Activated B cell treated with CpG ODN at 0.5 μM for 24 hours (primary cell): ENCODE results near the gene FRAT1. TPM values are rescaled to one million over a fixed set of nuclear protein-coding genes. Genes with fewer than 3 reads are reported as not detected.

Source experiments
- ATAC-seq: fragments of 200-7000 bp; cut with Tn5 transposase; one replicate; pipeline ENCODE4 v1.10.0; 2021; ENCODE audit warnings: low read depth, mild to moderate bottlenecking, moderate library complexity
- CTCF ChIA-PET: fragments of 350-600 bp; sonication (Branson Sonifier 250); formaldehyde crosslinking; loops from one replicate; lab custom pipeline; 2021; ENCODE audit warnings: antibody characterized with exemption; lab: Charles Lee
- POLR2A ChIA-PET: fragments of 350-600 bp; sonication (Branson Sonifier 250); formaldehyde crosslinking; loops from one replicate; lab custom pipeline; 2021; ENCODE audit warnings: antibody characterized with exemption; lab: Charles Lee
- DNase-seq: peaks from one replicate; pipeline ENCODE4 v3.0.0; 2022
- H3K27ac Mint-ChIP-seq: one replicate; pipeline ENCODE4 v1.8.0; 2020; ENCODE audit warnings: mixed read lengths
- H3K27me3 Mint-ChIP-seq: one replicate; pipeline ENCODE4 v1.8.0; 2021; ENCODE audit warnings: mixed read lengths
- H3K36me3 Mint-ChIP-seq: one replicate; pipeline ENCODE4 v1.8.0; 2021; ENCODE audit warnings: low read depth, mixed read lengths
- H3K4me1 Mint-ChIP-seq: one replicate; pipeline ENCODE4 v1.8.0; 2021; ENCODE audit warnings: mixed read lengths
- H3K4me3 Mint-ChIP-seq: one replicate; pipeline ENCODE4 v1.8.0; 2020; ENCODE audit warnings: mild to moderate bottlenecking, mixed read lengths
- H3K9me3 Mint-ChIP-seq: one replicate; pipeline ENCODE4 v1.8.0; 2020; ENCODE audit warnings: mixed read lengths
- intact Hi-C: fragments of 100-400 bp; cut with micrococcal nuclease; formaldehyde crosslinking; loops from one replicate; pipeline ENCODE4 v1.15.1; 2024
- total RNA-seq: library from RNA; stranded (reverse); gene quantifications from 2 replicates; pipeline ENCODE4 v1.2.3, GENCODE V29; 2022
- TF ChIP-seq, protein P1 (sequence below): fragments of 200-600 bp; IDR thresholded peaks from one replicate; pipeline ENCODE4 v1.8.0; 2022; ENCODE audit warnings: antibody characterized with exemption, mild to moderate bottlenecking

Gene FRAT1
- total RNA-seq, 1 donor from 2014 or later: 6.9 TPM

DNA sequence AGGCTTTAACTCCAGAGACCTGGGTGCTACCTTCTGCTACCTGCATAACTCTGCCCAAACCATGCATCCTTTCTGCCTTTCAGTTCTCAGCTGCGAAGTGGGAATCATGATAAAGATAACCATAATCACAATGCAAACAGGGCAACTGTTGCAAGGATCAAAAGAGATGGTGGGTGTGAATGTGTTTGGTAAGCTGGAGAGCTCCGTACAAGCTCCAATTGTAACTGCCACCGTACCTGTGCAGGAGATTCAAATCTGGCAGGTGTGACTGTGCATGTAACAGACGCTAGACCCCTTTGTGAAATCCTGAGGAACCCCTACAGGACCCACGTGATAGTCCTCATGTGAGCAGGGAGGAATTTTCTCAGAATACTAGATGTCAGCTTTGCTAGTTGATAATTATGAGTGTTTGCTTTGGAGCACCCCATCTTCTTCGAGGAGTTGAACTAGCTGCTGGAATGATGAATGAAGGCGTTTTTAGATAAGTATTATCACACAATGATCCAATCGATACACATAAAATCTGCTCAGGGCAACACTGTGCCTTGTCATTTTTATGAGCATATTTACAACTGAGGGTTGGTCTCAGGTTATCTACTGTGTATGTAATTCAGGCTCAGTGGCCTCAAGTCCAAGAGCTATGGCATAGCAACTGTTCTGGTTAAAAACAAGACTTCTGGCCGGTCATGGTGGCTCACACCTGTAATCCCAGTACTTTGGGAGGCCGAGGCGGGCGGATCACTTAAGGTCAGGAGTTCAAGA lies 30.9 kb downstream of the FRAT1 start:
- TF ChIP-seq, protein P1, sequence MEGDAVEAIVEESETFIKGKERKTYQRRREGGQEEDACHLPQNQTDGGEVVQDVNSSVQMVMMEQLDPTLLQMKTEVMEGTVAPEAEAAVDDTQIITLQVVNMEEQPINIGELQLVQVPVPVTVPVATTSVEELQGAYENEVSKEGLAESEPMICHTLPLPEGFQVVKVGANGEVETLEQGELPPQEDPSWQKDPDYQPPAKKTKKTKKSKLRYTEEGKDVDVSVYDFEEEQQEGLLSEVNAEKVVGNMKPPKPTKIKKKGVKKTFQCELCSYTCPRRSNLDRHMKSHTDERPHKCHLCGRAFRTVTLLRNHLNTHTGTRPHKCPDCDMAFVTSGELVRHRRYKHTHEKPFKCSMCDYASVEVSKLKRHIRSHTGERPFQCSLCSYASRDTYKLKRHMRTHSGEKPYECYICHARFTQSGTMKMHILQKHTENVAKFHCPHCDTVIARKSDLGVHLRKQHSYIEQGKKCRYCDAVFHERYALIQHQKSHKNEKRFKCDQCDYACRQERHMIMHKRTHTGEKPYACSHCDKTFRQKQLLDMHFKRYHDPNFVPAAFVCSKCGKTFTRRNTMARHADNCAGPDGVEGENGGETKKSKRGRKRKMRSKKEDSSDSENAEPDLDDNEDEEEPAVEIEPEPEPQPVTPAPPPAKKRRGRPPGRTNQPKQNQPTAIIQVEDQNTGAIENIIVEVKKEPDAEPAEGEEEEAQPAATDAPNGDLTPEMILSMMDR: no peak
- POLR2A ChIA-PET: interaction anchor here (0.7 kb wide), 1 partner anchor 32 kb away, joined by 3 read pairs; no protein-coding TSS in a partner anchor
- CTCF ChIA-PET: no interaction called here
- no peak overlapping the region for H3K4me3 Mint-ChIP-seq
- no peaks in the 10 kb centered on the region for H3K27me3 Mint-ChIP-seq
- intact Hi-C loops: no loop called here
- DNase-seq (no peak), ATAC-seq (no peak)
- peaks cover 14% of the 10 kb centered on the region for H3K36me3 Mint-ChIP-seq
- no peak overlapping the region for H3K27ac Mint-ChIP-seq
- H3K9me3 Mint-ChIP-seq: no peaks in the 10 kb centered on the region
- no peaks in the 10 kb centered on the region for H3K4me1 Mint-ChIP-seq

DNA sequence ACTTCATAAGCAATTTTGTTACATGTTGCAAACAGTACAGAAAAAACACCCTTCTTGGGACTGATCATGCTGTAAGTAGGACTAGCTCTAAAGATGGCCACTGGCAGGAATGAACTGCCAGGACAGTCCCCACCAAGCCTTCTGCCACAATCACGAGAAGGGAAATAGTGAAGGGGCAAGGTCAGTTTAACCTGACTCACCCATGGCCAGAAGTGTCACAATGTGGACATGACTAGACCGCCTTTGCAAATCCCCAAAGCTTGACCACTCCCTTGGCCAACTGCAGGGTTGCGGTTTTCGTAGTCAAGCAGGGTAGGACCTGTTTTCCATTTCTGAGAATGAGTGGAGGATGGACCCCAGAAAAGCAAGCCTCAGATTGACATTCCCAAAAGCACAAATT lies 34.9 kb downstream of the FRAT1 start:
- H3K27me3 Mint-ChIP-seq: no peaks in the 10 kb centered on the region
- ChIA-PET CTCF (no interaction called here), POLR2A (no interaction called here)
- DNase-seq (no peak), ATAC-seq (no peak)
- no peak overlapping the region for H3K27ac Mint-ChIP-seq
- no peaks in the 10 kb centered on the region for H3K4me1 Mint-ChIP-seq
- no peaks in the 10 kb centered on the region for H3K9me3 Mint-ChIP-seq
- H3K4me3 Mint-ChIP-seq: no peak overlapping the region
- peaks cover 45% of the 10 kb centered on the region for H3K36me3 Mint-ChIP-seq
- TF ChIP-seq, protein P1: no peak
- intact Hi-C loops: loop anchor here (2.0 kb wide), 1 partner anchor 75 kb away; no protein-coding TSS in a partner anchor

DNA sequence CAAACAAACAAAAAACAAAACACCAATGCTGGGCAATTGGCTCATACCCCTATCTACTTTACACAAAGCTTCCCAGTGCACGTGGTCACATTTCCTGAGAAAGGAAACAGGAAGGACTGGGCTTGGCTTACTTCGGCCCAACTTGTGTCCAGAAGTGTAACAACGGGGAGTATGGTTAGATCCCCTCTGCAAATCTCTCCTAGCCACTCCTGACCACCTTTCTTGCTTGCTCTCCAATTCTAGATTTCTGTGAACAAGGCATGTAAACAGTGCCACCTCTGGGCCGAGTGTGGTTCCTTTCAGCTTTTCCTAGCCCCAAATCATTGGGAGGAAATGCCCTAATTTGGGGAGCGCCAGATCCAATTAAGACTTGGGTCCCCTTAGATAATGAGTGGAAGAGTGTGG lies 36.5 kb downstream of the FRAT1 start:
- no peak overlapping the region for H3K27ac Mint-ChIP-seq
- no peak for ATAC-seq
- intact Hi-C loops: loop anchor here (2.0 kb wide), 1 partner anchor 77 kb away; no protein-coding TSS in a partner anchor
- peaks cover 58% of the 10 kb centered on the region for H3K36me3 Mint-ChIP-seq
- H3K4me3 Mint-ChIP-seq: no peak overlapping the region
- ChIA-PET POLR2A (interaction anchor here (1.0 kb wide), 1 partner anchor 35 kb away, joined by 3 read pairs; no protein-coding TSS in a partner anchor), CTCF (interaction anchor here (1.7 kb wide), 1 partner anchor 77 kb away, joined by 6 read pairs; no protein-coding TSS in a partner anchor)
- no peak for DNase-seq
- H3K9me3 Mint-ChIP-seq: no peaks in the 10 kb centered on the region
- no peaks in the 10 kb centered on the region for H3K27me3 Mint-ChIP-seq
- TF ChIP-seq, protein P1: no peak
- no peaks in the 10 kb centered on the region for H3K4me1 Mint-ChIP-seq

DNA sequence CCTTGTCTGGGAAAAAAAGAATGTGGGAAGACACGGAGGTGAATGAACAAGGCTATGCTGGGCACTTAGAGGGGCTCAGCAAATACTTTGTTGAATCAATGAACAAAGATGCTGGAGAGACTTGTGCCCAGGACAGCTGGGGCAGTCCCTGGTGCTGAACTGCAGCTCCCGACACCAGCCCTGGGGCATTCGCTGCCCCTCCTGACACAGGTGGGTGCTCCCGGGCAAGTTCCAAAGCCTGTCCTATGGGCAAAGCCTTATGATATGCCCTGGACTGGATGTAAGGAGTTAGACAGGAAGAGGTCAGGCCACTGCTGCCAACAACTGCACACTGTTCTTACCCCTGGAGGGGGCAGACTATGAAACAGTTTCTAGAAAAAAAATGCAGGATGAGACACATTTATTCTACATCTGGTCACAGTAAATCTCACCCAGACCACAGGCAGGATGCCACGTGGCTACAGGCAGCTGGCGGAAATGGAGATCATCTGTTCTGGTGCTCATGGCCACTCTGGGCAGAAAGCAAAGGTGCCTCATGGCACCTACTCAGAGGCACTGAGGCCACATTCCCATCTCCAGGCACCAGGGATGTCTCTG lies 37.3 kb downstream of the FRAT1 start:
- ATAC-seq (no peak), DNase-seq (no peak)
- H3K27me3 Mint-ChIP-seq: no peaks in the 10 kb centered on the region
- intact Hi-C loops: no loop called here
- TF ChIP-seq, protein P1: no peak
- no peak overlapping the region for H3K4me3 Mint-ChIP-seq
- no peak overlapping the region for H3K27ac Mint-ChIP-seq
- ChIA-PET POLR2A (interaction anchor here (1.0 kb wide), 1 partner anchor 36 kb away, joined by 3 read pairs; no protein-coding TSS in a partner anchor), CTCF (interaction anchor here (1.7 kb wide), 1 partner anchor 77 kb away, joined by 6 read pairs; no protein-coding TSS in a partner anchor)
- peaks cover 63% of the 10 kb centered on the region for H3K36me3 Mint-ChIP-seq
- no peaks in the 10 kb centered on the region for H3K9me3 Mint-ChIP-seq
- no peaks in the 10 kb centered on the region for H3K4me1 Mint-ChIP-seq

DNA sequence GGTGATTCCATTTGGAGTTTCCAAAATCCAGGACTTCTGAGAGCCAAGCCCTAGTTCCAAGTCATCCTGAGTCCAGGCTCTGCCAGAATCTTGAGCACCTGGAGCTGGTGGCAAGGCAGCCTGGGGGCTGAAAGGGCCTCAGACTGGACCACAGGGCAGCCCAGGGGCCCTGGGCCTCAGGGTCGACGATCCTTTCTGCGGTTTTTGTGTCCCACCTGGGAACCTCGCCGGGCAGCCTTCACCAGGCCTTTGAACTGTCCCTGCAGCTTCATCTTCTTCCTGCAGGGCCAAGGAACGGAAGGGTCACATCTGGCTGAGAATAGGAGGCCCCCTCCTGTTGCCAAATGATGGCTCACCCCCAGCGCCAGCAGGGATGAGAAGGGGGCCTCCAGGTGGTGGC lies 37.8 kb downstream of the FRAT1 start:
- no peak for ATAC-seq
- H3K27ac Mint-ChIP-seq: no peak overlapping the region

More for the DNA sequence above, 37.8 kb downstream of the FRAT1 start:
- ChIA-PET POLR2A (no interaction called here), CTCF (interaction anchor here (1.1 to 1.7 kb wide), 2 partner anchors 44 to 78 kb away, joined by 3 to 6 read pairs; partner anchors contain the start of gene RRP12)
- no peaks in the 10 kb centered on the region for H3K4me1 Mint-ChIP-seq
- DNase-seq: no peak
- H3K9me3 Mint-ChIP-seq: no peaks in the 10 kb centered on the region
- peaks cover 63% of the 10 kb centered on the region for H3K36me3 Mint-ChIP-seq
- no peaks in the 10 kb centered on the region for H3K27me3 Mint-ChIP-seq
- intact Hi-C loops: no loop called here
- TF ChIP-seq, protein P1: no peak
- H3K4me3 Mint-ChIP-seq: no peak overlapping the region
